ENCODE results near the gene ATP11C. TPM values are rescaled to one million over a fixed set of nuclear protein-coding genes. Genes with fewer than 3 reads are reported as not detected.

ATP11C gene
- total RNA-seq, 1 donor from 2014 or later = 47.2 TPM

DNA sequence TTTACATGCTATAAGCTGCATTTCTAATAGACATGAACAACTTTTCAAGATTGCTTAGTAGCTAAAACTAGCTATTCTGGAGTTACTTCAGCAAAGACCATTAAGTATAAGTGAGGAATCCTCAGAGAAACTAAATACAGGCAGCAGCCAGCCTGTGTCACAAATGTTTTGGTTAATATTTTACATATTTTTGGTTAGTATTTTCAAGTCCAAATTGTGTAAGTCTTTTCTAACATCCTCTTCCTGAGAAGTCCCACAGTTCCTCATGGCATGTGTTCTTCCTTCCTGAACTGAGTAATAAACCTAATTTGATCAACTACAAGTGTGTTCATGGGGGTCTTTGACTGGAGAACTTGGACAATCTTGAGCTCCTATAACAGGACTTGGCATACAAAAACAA is 182.5 kb downstream of the ATP11C start:
- Mint-ChIP-seq H3K9me3 (ENCODE audit: unreplicated experiment) (no peaks in the 10 kb centered on the region), H3K4me3 (ENCODE audit: unreplicated experiment) (no peak overlapping the region), H3K4me1 (ENCODE audit: low read depth, unreplicated experiment) (peaks cover 3% of the 10 kb centered on the region), H3K27me3 (ENCODE audit: unreplicated experiment) (no peaks in the 10 kb centered on the region), H3K36me3 (ENCODE audit: unreplicated experiment) (no peaks in the 10 kb centered on the region), H3K27ac (ENCODE audit: unreplicated experiment) (no peak overlapping the region)
- DNase-seq = no peak
- TF ChIP-seq, protein P1, sequence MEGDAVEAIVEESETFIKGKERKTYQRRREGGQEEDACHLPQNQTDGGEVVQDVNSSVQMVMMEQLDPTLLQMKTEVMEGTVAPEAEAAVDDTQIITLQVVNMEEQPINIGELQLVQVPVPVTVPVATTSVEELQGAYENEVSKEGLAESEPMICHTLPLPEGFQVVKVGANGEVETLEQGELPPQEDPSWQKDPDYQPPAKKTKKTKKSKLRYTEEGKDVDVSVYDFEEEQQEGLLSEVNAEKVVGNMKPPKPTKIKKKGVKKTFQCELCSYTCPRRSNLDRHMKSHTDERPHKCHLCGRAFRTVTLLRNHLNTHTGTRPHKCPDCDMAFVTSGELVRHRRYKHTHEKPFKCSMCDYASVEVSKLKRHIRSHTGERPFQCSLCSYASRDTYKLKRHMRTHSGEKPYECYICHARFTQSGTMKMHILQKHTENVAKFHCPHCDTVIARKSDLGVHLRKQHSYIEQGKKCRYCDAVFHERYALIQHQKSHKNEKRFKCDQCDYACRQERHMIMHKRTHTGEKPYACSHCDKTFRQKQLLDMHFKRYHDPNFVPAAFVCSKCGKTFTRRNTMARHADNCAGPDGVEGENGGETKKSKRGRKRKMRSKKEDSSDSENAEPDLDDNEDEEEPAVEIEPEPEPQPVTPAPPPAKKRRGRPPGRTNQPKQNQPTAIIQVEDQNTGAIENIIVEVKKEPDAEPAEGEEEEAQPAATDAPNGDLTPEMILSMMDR (IDR thresholded peaks at IDR 0.05; ENCODE audit: partially characterized antibody, unreplicated experiment) = no peak

DNA sequence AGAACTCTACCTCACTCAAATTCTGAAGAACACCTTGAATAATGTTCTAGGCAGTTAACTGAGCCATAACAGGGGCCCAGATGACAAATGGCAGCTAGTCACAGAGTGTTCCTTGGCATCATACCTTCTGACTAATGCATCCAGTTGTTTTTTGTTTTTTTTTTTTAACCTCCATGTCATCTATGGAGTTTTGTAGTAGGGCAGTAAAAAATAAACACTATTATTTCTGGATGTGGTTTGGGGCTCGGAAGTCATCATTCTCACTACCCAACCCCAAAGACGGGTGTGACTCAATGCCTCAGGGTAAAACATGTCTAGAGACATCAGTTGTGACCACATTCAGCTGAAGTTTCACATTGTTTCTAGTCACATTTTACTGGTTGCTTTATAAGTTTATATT is 193.7 kb downstream of the ATP11C start:
- no peak overlapping the region for H3K4me3 Mint-ChIP-seq (ENCODE audit: unreplicated experiment)
- H3K36me3 Mint-ChIP-seq (ENCODE audit: unreplicated experiment) = no peaks in the 10 kb centered on the region
- DNase-seq = no peak
- TF ChIP-seq, protein P1 (IDR thresholded peaks at IDR 0.05; ENCODE audit: partially characterized antibody, unreplicated experiment) = no peak
- no peaks in the 10 kb centered on the region for H3K4me1 Mint-ChIP-seq (ENCODE audit: low read depth, unreplicated experiment)
- H3K27me3 Mint-ChIP-seq (ENCODE audit: unreplicated experiment) = no peaks in the 10 kb centered on the region
- no peak overlapping the region for H3K27ac Mint-ChIP-seq (ENCODE audit: unreplicated experiment)
- no peaks in the 10 kb centered on the region for H3K9me3 Mint-ChIP-seq (ENCODE audit: unreplicated experiment)

DNA sequence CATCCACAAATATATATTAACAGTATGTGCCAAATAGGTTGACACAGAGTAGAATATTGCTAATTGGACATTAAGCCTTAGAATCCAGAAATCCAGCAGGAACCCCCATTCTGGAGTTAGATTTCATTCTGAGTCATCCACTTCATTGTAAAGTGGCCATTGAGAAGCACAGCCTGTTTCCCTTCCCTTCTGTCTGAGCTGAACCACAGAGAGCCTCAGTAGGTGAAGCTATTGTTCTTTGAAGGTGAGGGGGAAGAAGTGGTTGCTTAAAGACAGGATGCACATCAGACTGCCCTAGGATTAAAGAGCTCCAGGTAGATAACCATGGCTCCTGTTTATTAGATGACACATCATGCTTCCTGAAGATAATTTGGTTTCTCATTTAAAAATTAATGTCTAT is 194.3 kb downstream of the ATP11C start:
- Mint-ChIP-seq H3K27ac (ENCODE audit: unreplicated experiment) (no peak overlapping the region), H3K36me3 (ENCODE audit: unreplicated experiment) (no peaks in the 10 kb centered on the region), H3K4me3 (ENCODE audit: unreplicated experiment) (no peak overlapping the region), H3K27me3 (ENCODE audit: unreplicated experiment) (no peaks in the 10 kb centered on the region), H3K9me3 (ENCODE audit: unreplicated experiment) (no peaks in the 10 kb centered on the region), H3K4me1 (ENCODE audit: low read depth, unreplicated experiment) (no peaks in the 10 kb centered on the region)
- DNase-seq = no peak
- TF ChIP-seq, protein P1 (IDR thresholded peaks at IDR 0.05; ENCODE audit: partially characterized antibody, unreplicated experiment) = no peak

DNA sequence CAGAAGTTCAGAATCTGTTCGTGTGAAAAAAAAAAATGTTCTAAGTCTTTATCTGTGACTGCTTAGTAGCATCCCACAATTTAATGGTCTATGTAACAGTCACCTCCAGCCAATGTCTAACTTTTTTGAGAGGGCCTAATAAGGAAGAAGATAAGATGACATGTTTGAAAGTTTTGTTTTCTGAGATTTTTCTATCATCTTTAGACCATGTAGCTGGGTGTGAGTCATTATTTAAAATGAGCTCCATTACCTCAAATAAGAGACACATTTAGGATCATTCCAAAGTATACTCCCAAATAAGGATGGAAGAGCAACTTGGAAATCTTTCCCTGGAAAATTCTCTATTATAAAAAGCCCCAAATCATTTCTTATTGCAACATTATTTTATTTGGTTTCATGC is 196.7 kb downstream of the ATP11C start:
- H3K4me3 Mint-ChIP-seq (ENCODE audit: unreplicated experiment) = no peak overlapping the region
- H3K36me3 Mint-ChIP-seq (ENCODE audit: unreplicated experiment) = no peaks in the 10 kb centered on the region
- H3K9me3 Mint-ChIP-seq (ENCODE audit: unreplicated experiment) = no peaks in the 10 kb centered on the region
- no peaks in the 10 kb centered on the region for H3K4me1 Mint-ChIP-seq (ENCODE audit: low read depth, unreplicated experiment)
- no peak for DNase-seq
- no peaks in the 10 kb centered on the region for H3K27me3 Mint-ChIP-seq (ENCODE audit: unreplicated experiment)
- TF ChIP-seq, protein P1 (IDR thresholded peaks at IDR 0.05; ENCODE audit: partially characterized antibody, unreplicated experiment) = no peak
- H3K27ac Mint-ChIP-seq (ENCODE audit: unreplicated experiment) = no peak overlapping the region

DNA sequence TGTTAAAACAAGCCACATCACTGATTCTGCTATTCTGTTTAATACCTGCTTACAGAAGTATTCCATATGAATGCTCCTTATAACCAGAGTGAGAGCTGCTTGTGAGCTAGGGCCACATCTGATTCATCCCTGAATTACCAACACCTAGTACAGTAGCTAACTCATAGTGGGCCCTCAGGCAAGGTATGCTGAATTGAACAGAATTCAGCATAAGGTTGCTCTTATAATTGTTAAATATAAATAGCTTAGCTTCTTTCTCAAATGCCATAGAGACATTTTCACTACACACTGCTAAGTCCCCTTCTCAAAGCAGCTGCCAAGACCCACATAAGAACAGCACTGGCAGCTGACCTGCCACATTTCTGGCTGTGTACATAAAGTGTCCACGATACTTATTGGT is 197.9 kb downstream of the ATP11C start:
- no peaks in the 10 kb centered on the region for H3K9me3 Mint-ChIP-seq (ENCODE audit: unreplicated experiment)
- H3K27me3 Mint-ChIP-seq (ENCODE audit: unreplicated experiment) = no peaks in the 10 kb centered on the region
- no peak for DNase-seq
- no peaks in the 10 kb centered on the region for H3K4me1 Mint-ChIP-seq (ENCODE audit: low read depth, unreplicated experiment)
- H3K4me3 Mint-ChIP-seq (ENCODE audit: unreplicated experiment) = no peak overlapping the region
- no peak overlapping the region for H3K27ac Mint-ChIP-seq (ENCODE audit: unreplicated experiment)
- TF ChIP-seq, protein P1 (IDR thresholded peaks at IDR 0.05; ENCODE audit: partially characterized antibody, unreplicated experiment) = no peak
- H3K36me3 Mint-ChIP-seq (ENCODE audit: unreplicated experiment) = no peaks in the 10 kb centered on the region
